NB4 (cell line): ENCODE measurements around the gene NFAT5.

Experiments
- POLR2A ChIP-seq: IDR thresholded peaks from 2 replicates; pipeline ENCODE4 v1.6.1; 2011; ENCODE audit warnings: mild to moderate bottlenecking; ENCODE audit not compliant: insufficient read length; ENCODE audit errors: extremely low read depth
- TF ChIP-seq, protein P1 (sequence below): IDR thresholded peaks from one replicate; pipeline ENCODE4 v1.5.1; 2012; ENCODE audit warnings: low read depth, low read length
- TF ChIP-seq, protein P2 (sequence below): IDR thresholded peaks from 2 replicates; pipeline ENCODE4 v1.6.1; 2011; ENCODE audit warnings: low read depth, low read length

DNA sequence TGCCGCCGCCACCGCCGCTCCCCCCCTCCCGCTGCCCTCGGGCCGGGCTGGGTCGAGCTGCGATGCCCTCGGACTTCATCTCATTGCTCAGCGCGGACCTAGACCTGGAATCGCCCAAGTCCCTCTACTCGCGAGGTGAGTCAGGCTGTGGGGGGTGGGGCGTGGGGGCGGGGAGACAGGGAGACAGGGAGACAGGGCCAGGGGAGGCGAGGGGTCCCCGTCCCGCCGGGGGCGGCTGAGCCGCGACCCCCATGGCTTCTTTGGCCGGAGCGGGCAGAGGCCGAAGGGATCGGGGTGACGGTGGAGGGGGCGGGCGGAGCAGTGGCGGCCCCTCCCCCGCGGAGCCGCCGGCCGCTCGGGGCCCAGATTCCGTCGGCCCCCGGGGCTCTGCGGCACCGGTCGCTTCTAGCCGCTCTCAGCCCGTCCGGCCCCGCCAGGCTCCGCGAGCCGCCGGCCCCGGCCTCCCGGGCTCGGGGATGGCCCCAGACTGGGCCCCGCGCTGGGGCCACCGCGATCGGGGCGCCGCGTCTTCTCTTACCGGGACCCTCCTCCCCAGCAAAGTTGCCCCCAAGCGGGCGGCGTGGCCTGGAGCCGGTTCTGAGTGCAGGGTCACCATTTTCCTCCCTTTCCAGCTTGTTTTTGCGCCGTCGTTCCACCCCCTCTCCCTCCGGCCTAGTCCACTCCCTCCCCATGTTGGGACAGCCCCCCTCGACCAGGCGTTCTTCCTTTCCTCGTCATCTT lies 644 bp downstream of the NFAT5 start:
- TF ChIP-seq, protein P1, sequence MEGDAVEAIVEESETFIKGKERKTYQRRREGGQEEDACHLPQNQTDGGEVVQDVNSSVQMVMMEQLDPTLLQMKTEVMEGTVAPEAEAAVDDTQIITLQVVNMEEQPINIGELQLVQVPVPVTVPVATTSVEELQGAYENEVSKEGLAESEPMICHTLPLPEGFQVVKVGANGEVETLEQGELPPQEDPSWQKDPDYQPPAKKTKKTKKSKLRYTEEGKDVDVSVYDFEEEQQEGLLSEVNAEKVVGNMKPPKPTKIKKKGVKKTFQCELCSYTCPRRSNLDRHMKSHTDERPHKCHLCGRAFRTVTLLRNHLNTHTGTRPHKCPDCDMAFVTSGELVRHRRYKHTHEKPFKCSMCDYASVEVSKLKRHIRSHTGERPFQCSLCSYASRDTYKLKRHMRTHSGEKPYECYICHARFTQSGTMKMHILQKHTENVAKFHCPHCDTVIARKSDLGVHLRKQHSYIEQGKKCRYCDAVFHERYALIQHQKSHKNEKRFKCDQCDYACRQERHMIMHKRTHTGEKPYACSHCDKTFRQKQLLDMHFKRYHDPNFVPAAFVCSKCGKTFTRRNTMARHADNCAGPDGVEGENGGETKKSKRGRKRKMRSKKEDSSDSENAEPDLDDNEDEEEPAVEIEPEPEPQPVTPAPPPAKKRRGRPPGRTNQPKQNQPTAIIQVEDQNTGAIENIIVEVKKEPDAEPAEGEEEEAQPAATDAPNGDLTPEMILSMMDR: no peak
- TF ChIP-seq POLR2A: no peak
- TF ChIP-seq, protein P2, sequence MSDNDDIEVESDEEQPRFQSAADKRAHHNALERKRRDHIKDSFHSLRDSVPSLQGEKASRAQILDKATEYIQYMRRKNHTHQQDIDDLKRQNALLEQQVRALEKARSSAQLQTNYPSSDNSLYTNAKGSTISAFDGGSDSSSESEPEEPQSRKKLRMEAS: no peak
